Measurements from ENCODE around the gene SEMA3F.

GRCh38 chr3:50190936-50191660, 36.0 kb downstream of the SEMA3F start, which contains the start of gene GNAT1:
- TF ChIP-seq TAF1 (conservative IDR thresholded peaks at IDR 0.05): no peak
- TF ChIP-seq EGR1 (IDR thresholded peaks at IDR 0.05; ENCODE audit: low read depth in 2 of 2): no peak
- no peak for TF ChIP-seq REST (IDR thresholded peaks at IDR 0.05)
- no peak for TF ChIP-seq CTCF (IDR thresholded peaks at IDR 0.05; ENCODE audit: low read depth, low read length, missing input control)
- no peak for TF ChIP-seq ZBTB33 (IDR thresholded peaks at IDR 0.05)
- no peak for TF ChIP-seq MAX (IDR thresholded peaks at IDR 0.05)
- no peak for TF ChIP-seq ATF3 (IDR thresholded peaks at IDR 0.05)

Data from liver (tissue), 3 donors.